ENCODE results near the gene EDAR. TPM values are rescaled to one million over a fixed set of nuclear protein-coding genes. Genes with fewer than 3 reads are reported as not detected.

EDAR gene
- polyA plus RNA-seq, 1 of the 3 experiments (the other 2 are of a cell fraction): not detected

GRCh38 chr2:108922141-108922915 is 66.7 kb downstream of the EDAR start:
- Histone ChIP-seq H3K4me1 (ENCODE audit: control insufficient read depth in 1 of 2, insufficient read depth in 2 of 2, low read depth in 1 of 2, low read length in 1 of 2) (no peaks in the 10 kb centered on the region; a peak in 1 of 4 replicates), H4K20me1 (ENCODE audit: insufficient read depth) (no peaks in the 10 kb centered on the region), H3K79me2 (ENCODE audit: insufficient read depth) (no peaks in the 10 kb centered on the region), H3K27ac (ENCODE audit: low read depth in 2 of 2, low read length in 1 of 2) (no peak overlapping the region), H3K9ac (no peak overlapping the region), H3F3A (replicated peaks; ENCODE audit: insufficient read depth) (no peaks in the 10 kb centered on the region), H3K4me3 (ENCODE audit: low read depth in 2 of 2, low read length in 1 of 2) (no peak overlapping the region), H3K9me2 (no peaks in the 10 kb centered on the region), H3K4me2 (no peak overlapping the region), H3K27me3 (ENCODE audit: insufficient read depth) (peaks cover 4% of the 10 kb centered on the region; the same call in 1 of the 2 replicates), H3K36me3 (replicated peaks in 1 of 2; ENCODE audit: control insufficient read depth in 1 of 2, insufficient read depth in 2 of 2, low read length in 1 of 2) (no peaks in the 10 kb centered on the region), H3K9me3 (no peaks in the 10 kb centered on the region), H2AFZ (ENCODE audit: low read depth) (no peak overlapping the region)
- TF ChIP-seq POLR2AphosphoS5 (IDR thresholded peaks at IDR 0.05; ENCODE audit: low read depth, low read length) (no peak), FOSL2 (IDR thresholded peaks at IDR 0.05; ENCODE audit: borderline replicate concordance, low read depth) (no peak), TCF12 (IDR thresholded peaks at IDR 0.05) (no peak), RAD21 (IDR thresholded peaks at IDR 0.05; ENCODE audit: low read length) (no peak), GABPA (IDR thresholded peaks at IDR 0.05; ENCODE audit: low read depth) (no peak), REST (IDR thresholded peaks at IDR 0.05; ENCODE audit: low read depth, low read length) (no peak), SMC3 (IDR thresholded peaks at IDR 0.05; ENCODE audit: low read depth, low read length) (no peak), NFIC (IDR thresholded peaks at IDR 0.05; ENCODE audit: borderline replicate concordance) (no peak), TAF1 (IDR thresholded peaks at IDR 0.05; ENCODE audit: borderline replicate concordance, low read depth, low read length) (no peak), FOXJ3 (CRISPR knock-in tag; IDR thresholded peaks at IDR 0.05) (no peak)
- TF ChIP-seq, protein P1, sequence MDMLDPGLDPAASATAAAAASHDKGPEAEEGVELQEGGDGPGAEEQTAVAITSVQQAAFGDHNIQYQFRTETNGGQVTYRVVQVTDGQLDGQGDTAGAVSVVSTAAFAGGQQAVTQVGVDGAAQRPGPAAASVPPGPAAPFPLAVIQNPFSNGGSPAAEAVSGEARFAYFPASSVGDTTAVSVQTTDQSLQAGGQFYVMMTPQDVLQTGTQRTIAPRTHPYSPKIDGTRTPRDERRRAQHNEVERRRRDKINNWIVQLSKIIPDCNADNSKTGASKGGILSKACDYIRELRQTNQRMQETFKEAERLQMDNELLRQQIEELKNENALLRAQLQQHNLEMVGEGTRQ (IDR thresholded peaks at IDR 0.05; ENCODE audit: borderline replicate concordance, low read depth, low read length): no peak
- TF ChIP-seq, protein P2, sequence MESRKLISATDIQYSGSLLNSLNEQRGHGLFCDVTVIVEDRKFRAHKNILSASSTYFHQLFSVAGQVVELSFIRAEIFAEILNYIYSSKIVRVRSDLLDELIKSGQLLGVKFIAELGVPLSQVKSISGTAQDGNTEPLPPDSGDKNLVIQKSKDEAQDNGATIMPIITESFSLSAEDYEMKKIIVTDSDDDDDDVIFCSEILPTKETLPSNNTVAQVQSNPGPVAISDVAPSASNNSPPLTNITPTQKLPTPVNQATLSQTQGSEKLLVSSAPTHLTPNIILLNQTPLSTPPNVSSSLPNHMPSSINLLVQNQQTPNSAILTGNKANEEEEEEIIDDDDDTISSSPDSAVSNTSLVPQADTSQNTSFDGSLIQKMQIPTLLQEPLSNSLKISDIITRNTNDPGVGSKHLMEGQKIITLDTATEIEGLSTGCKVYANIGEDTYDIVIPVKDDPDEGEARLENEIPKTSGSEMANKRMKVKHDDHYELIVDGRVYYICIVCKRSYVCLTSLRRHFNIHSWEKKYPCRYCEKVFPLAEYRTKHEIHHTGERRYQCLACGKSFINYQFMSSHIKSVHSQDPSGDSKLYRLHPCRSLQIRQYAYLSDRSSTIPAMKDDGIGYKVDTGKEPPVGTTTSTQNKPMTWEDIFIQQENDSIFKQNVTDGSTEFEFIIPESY (IDR thresholded peaks at IDR 0.05; ENCODE audit: borderline replicate concordance, low read depth): no peak
- TF ChIP-seq, protein P3, sequence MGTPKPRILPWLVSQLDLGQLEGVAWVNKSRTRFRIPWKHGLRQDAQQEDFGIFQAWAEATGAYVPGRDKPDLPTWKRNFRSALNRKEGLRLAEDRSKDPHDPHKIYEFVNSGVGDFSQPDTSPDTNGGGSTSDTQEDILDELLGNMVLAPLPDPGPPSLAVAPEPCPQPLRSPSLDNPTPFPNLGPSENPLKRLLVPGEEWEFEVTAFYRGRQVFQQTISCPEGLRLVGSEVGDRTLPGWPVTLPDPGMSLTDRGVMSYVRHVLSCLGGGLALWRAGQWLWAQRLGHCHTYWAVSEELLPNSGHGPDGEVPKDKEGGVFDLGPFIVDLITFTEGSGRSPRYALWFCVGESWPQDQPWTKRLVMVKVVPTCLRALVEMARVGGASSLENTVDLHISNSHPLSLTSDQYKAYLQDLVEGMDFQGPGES (IDR thresholded peaks at IDR 0.05; ENCODE audit: low read depth, low read length): no peak
- DNase-seq: no peak
- 60% methylated on average over 11 of the region's 11 CpGs for WGBS (ENCODE audit: low lambda C conversion rate)
- CTCF ChIA-PET: no interaction called here
- POLR2A ChIA-PET: no interaction called here
